Measurements from ENCODE around the gene SEC22C.

The SEC22C gene

DNA sequence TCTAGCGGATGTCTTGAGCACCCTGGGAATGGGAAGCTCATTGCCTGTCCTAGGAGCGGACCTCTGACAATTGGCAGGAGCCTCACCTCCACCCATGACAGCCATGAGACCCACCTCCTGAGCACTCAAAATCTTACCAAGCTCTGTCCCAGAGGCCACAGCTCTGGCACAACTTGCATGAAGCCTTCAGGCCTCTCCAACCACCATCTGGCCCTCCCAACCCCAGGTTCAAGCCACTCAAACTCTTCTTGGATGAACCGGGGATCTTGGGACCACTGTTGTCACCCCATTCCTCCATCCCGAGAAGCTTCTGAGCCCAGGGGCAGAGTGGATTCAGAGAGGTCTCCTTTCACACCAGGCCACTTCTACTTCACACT is 77.8 kb downstream of the SEC22C start:
- Histone ChIP-seq H3K4me1 (ENCODE audit: low read length) (no peaks in the 10 kb centered on the region), H3K4me2 (ENCODE audit: low read length) (no peak overlapping the region), H3K27me3 (ENCODE audit: low read depth, low read length) (peaks cover 6% of the 10 kb centered on the region; the same call in 1 of the 2 replicates), H3K79me2 (ENCODE audit: low read length) (no peaks in the 10 kb centered on the region), H2AFZ (ENCODE audit: low read depth, low read length) (no peak overlapping the region), H3K36me3 (replicated peaks; ENCODE audit: low read depth, low read length) (no peaks in the 10 kb centered on the region), H3K4me3 (ENCODE audit: low read length) (no peak overlapping the region), H3K27ac (ENCODE audit: low read length) (no peak overlapping the region), H3K9me3 (ENCODE audit: insufficient read depth, low read length) (no peaks in the 10 kb centered on the region), H3K9ac (ENCODE audit: low read length) (no peak overlapping the region), H4K20me1 (ENCODE audit: insufficient read depth, low read length) (no peaks in the 10 kb centered on the region)
- TF ChIP-seq, protein P1, sequence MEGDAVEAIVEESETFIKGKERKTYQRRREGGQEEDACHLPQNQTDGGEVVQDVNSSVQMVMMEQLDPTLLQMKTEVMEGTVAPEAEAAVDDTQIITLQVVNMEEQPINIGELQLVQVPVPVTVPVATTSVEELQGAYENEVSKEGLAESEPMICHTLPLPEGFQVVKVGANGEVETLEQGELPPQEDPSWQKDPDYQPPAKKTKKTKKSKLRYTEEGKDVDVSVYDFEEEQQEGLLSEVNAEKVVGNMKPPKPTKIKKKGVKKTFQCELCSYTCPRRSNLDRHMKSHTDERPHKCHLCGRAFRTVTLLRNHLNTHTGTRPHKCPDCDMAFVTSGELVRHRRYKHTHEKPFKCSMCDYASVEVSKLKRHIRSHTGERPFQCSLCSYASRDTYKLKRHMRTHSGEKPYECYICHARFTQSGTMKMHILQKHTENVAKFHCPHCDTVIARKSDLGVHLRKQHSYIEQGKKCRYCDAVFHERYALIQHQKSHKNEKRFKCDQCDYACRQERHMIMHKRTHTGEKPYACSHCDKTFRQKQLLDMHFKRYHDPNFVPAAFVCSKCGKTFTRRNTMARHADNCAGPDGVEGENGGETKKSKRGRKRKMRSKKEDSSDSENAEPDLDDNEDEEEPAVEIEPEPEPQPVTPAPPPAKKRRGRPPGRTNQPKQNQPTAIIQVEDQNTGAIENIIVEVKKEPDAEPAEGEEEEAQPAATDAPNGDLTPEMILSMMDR (IDR thresholded peaks at IDR 0.05; ENCODE audit: low read depth, low read length), result no peak
- no peak for TF ChIP-seq EZH2phosphoT487 (IDR thresholded peaks at IDR 0.05; ENCODE audit: low read depth)

DNA sequence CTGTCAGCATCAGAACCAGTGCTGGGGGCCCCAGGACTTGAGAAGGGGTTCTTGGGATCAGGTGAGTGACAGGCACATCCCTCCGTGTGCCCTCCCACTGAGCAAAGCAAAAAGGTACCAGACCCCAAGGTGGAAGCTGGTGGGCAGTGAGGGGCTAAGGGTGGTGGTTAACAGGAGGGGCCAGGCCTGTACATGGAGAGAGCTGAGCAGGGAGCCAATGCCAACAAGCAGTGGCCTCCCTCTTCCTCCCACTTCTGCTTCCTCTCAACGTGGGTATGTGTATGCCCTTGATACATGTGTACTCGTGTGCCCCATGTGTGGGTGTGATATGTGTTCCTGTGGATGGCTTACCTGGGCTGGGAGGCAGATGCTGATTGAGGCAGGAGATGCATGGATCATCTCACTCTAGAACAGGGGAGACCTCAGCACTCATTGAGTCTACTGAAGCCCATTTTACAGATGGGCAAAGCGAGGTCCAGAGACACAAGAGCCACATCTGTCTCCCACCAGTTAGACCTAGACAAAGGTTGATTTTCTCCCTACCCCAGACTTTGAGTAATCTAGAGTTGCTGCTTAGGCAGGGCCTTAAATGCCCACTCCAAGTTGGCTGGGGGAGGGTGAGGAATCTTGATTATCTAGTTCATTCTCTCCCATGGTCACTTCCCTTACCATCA is 78.4 kb downstream of the SEC22C start:
- Histone ChIP-seq H2AFZ (ENCODE audit: low read depth, low read length) (no peak overlapping the region), H4K20me1 (ENCODE audit: insufficient read depth, low read length) (no peaks in the 10 kb centered on the region), H3K4me3 (ENCODE audit: low read length) (no peak overlapping the region), H3K4me1 (ENCODE audit: low read length) (no peaks in the 10 kb centered on the region), H3K9me3 (ENCODE audit: insufficient read depth, low read length) (no peaks in the 10 kb centered on the region), H3K27me3 (ENCODE audit: low read depth, low read length) (peaks cover 3% of the 10 kb centered on the region), H3K4me2 (ENCODE audit: low read length) (no peak overlapping the region), H3K27ac (ENCODE audit: low read length) (no peak overlapping the region), H3K9ac (ENCODE audit: low read length) (no peak overlapping the region), H3K79me2 (ENCODE audit: low read length) (no peaks in the 10 kb centered on the region), H3K36me3 (replicated peaks; ENCODE audit: low read depth, low read length) (no peaks in the 10 kb centered on the region)
- TF ChIP-seq, protein P1 (IDR thresholded peaks at IDR 0.05; ENCODE audit: low read depth, low read length), result no peak
- no peak for TF ChIP-seq EZH2phosphoT487 (IDR thresholded peaks at IDR 0.05; ENCODE audit: low read depth)

DNA sequence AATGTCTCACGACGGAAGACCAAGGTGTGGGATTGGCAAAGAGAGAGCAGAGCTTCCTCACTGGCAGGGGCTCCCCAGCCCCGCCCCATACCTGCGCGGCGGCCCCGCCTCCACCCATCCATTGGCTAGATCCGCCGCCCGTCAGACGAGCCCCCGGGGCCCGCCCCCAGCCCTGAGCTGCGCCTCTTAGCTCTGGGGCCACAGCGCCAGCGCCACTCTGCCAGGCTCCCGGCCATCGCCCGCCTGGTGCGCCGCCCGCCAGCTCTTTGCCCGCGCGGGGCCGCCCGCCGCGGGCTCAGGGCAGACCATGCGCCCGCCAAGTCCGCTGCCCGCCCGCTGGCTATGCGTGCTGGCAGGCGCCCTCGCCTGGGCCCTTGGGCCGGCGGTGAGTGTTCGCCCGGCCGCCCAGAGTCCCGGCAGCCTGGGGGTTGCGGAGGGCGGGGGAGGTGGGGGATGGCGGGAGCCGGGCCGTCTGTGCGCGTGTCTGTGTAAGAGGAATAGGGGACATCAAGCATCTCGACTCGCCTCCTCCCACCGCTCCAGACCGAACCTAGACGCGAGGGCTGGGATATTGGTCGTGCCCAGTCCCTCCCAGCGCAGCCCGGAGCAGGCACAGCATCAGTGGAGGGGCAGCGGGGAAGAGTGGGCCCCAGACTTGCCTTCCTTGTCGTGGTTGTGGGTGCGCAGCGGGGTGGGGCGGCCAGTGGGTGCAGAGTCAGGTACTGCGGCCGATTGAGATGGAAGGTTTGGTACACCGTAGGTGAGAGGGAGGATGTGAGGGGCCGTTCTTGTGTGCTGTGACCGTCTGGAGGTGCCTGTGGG is 79.1 kb downstream of the SEC22C start, which contains the start of gene VIPR1:
Gene VIPR1, plus strand, starts transcription at position 215 of the 822 bp plus-strand sequence. Its CDS starts 93 bp downstream, at position 308.
- H3K4me1 ChIP-seq (ENCODE audit: low read length), result no peaks in the 10 kb centered on the region
- no peak within 1 kb of the TSS for H3K4me3 ChIP-seq (ENCODE audit: low read length)
- no peak within 1 kb of the TSS for H3K27ac ChIP-seq (ENCODE audit: low read length)
- no peaks in the 10 kb centered on the region for H3K9me3 ChIP-seq (ENCODE audit: insufficient read depth, low read length)
- H2AFZ ChIP-seq (ENCODE audit: low read depth, low read length), result no peak within 1 kb of the TSS
- TF ChIP-seq EZH2phosphoT487 (IDR thresholded peaks at IDR 0.05; ENCODE audit: low read depth), result no peak
- TF ChIP-seq, protein P1 (IDR thresholded peaks at IDR 0.05; ENCODE audit: low read depth, low read length), result no peak
- H3K9ac ChIP-seq (ENCODE audit: low read length), result no peak within 1 kb of the TSS
- H4K20me1 ChIP-seq (ENCODE audit: insufficient read depth, low read length), result no peaks in the 10 kb centered on the region
- no peak within 1 kb of the TSS for H3K4me2 ChIP-seq (ENCODE audit: low read length)
- no peaks in the 10 kb centered on the region for H3K79me2 ChIP-seq (ENCODE audit: low read length)
- no peaks in the 10 kb centered on the region for H3K36me3 ChIP-seq (replicated peaks; ENCODE audit: low read depth, low read length)
- H3K27me3 ChIP-seq (ENCODE audit: low read depth, low read length), result peaks cover 9% of the 10 kb centered on the region

DNA sequence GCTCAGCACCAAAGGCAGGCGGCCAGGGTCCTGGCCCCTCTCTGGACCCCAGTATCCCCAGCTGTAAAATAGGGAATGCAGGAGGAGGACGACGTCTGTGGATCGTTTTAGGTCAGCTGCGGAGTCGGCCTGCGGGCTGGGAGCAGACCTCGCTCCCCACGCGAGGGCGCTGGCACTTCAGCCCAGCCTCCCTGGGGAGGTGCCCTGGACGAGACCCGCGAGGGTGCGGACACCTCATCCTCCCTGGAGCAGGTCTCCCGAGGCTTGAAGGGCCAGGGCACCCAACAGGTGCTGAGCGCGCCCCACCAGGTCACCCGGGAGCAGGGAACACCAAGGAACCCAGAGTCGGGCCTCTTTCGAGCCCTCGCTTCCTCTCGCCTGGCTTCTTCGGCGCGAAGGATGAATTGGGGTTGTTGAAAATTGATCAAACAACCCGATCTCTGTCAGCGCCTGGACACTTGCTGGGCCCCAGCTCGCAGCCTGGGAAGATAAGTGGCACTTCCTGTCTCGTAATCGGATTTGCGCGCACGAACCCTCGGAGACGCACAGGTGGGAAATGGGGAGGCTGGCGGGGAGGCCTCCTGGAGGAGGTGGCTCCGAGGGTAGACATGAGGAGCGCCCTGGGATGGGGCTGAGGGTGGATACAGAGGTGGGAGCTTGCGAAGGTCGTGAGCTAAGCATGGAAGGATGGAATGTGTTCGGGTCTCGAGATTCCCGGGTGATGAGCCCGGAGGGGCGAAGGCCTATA is 79.9 kb downstream of the SEC22C start:
- H3K9me3 ChIP-seq (ENCODE audit: insufficient read depth, low read length), result no peaks in the 10 kb centered on the region
- TF ChIP-seq, protein P1 (IDR thresholded peaks at IDR 0.05; ENCODE audit: low read depth, low read length), result no peak
- TF ChIP-seq EZH2phosphoT487 (IDR thresholded peaks at IDR 0.05; ENCODE audit: low read depth), result no peak
- no peak overlapping the region for H3K27ac ChIP-seq (ENCODE audit: low read length)
- no peaks in the 10 kb centered on the region for H3K79me2 ChIP-seq (ENCODE audit: low read length)
- H3K27me3 ChIP-seq (ENCODE audit: low read depth, low read length), result peaks cover 14% of the 10 kb centered on the region
- H3K36me3 ChIP-seq (replicated peaks; ENCODE audit: low read depth, low read length), result no peaks in the 10 kb centered on the region
- H3K4me1 ChIP-seq (ENCODE audit: low read length), result no peaks in the 10 kb centered on the region
- no peak overlapping the region for H3K4me3 ChIP-seq (ENCODE audit: low read length)
- H3K4me2 ChIP-seq (ENCODE audit: low read length), result no peak overlapping the region
- no peak overlapping the region for H2AFZ ChIP-seq (ENCODE audit: low read depth, low read length)
- no peaks in the 10 kb centered on the region for H4K20me1 ChIP-seq (ENCODE audit: insufficient read depth, low read length)
- no peak overlapping the region for H3K9ac ChIP-seq (ENCODE audit: low read length)
